GM12875 (cell line): ENCODE measurements around the gene ZBTB21.

Experiments used
- H3K4me3 ChIP-seq: one replicate; pipeline ENCODE4 v1.5.1; 2011; ENCODE audit warnings: low read depth, low read length, control low read depth
- CTCF ChIP-seq: IDR thresholded peaks from 2 replicates; pipeline ENCODE4 v1.5.1; 2011; ENCODE audit warnings: low read depth, mild to moderate bottlenecking, control low read depth, inconsistent platforms, low read length, moderate library complexity, borderline replicate concordance; ENCODE audit not compliant: insufficient read depth

ZBTB21 gene

GRCh38 chr21:42039470-42039901, 29.3 kb upstream of the ZBTB21 start:
- no peak overlapping the region for H3K4me3 ChIP-seq
- TF ChIP-seq CTCF = no peak

GRCh38 chr21:42038826-42039425, 28.8 kb upstream of the ZBTB21 start:
- TF ChIP-seq CTCF = no peak

GRCh38 chr21:42038393-42038792, 28.2 kb upstream of the ZBTB21 start:
- no peak overlapping the region for H3K4me3 ChIP-seq
- TF ChIP-seq CTCF = no peak

More at GRCh38 chr21:42038826-42039425, 28.8 kb upstream of the ZBTB21 start:
- no peak overlapping the region for H3K4me3 ChIP-seq

- TF ChIP-seq CTCF = no peak
- no peak overlapping the region for H3K4me3 ChIP-seq
Measured at GRCh38 chr21:42037943-42038342, 27.8 kb upstream of the ZBTB21 start.

- TF ChIP-seq CTCF = no peak
Measured at GRCh38 chr21:42037516-42037915, 27.4 kb upstream of the ZBTB21 start.

GRCh38 chr21:42036313-42036712, 26.2 kb upstream of the ZBTB21 start:
- H3K4me3 ChIP-seq = no peak overlapping the region
- no peak for TF ChIP-seq CTCF

More at GRCh38 chr21:42037516-42037915, 27.4 kb upstream of the ZBTB21 start:
- no peak overlapping the region for H3K4me3 ChIP-seq

- H3K4me3 ChIP-seq = no peak overlapping the region
- TF ChIP-seq CTCF = no peak
Measured at GRCh38 chr21:42032968-42033367, 22.8 kb upstream of the ZBTB21 start.
